Breast epithelium (tissue), 3 donors: ENCODE measurements around the gene MT3.

Source experiments
- CTCF ChIP-seq, 3 donors: fragments of 450-650 bp; IDR thresholded peaks; one replicate each; pipeline ENCODE4 v1.5.1; 2016 to 2017; ENCODE audit warnings: antibody characterized with exemption in 3 of 3, mild to moderate bottlenecking in 3 of 3, moderate library complexity in 3 of 3
- POLR2A ChIP-seq: fragments of 450-650 bp; IDR thresholded peaks from one replicate; pipeline ENCODE4 v1.6.1; 2016; ENCODE audit warnings: antibody characterized with exemption, mild to moderate bottlenecking, moderate library complexity
- POLR2AphosphoS5 ChIP-seq, 3 donors: sonication (generic); formaldehyde crosslinking; IDR thresholded peaks; one replicate each; pipeline ENCODE4 v1.6.1; 2017; ENCODE audit warnings: antibody characterized with exemption in 3 of 3

- TF ChIP-seq POLR2AphosphoS5 (IDR thresholded peaks at IDR 0.05), result no peak
- no peak for TF ChIP-seq CTCF (IDR thresholded peaks at IDR 0.05)
- no peak for TF ChIP-seq POLR2A
Measured at GRCh38 chr16:56630134-56630533, 40.8 kb downstream of the MT3 start.
